Stimulated activated CD4-positive, alpha-beta T cell treated with anti-CD3 and anti-CD28 coated beads, Interleukin-12 subunit alpha, Interleukin-12 subunit beta, amount 100 ng/mL, for 4 hours (primary cell): Measurements from ENCODE around the gene RPL13A.
A peak's percentile ranks its signal among the peaks of the same experiment; 100 is the strongest.
"Not testable (repeated sequence)": the region's sequence is repeated elsewhere in the genome, so short reads cannot be mapped to it uniquely, and the experiment has no call there.

Experiments used
- DNase-seq: peaks from one replicate; pipeline ENCODE4 v3.0.0-alpha.2; 2020

RPL13A gene

GRCh38 chr19:49458567-49458903, 28.9 kb upstream of the RPL13A start:
- no peak for DNase-seq

- no peak for DNase-seq
These were observed 28.0 kb upstream of the RPL13A start for GRCh38 chr19:49459388-49459787.

GRCh38 chr19:49461130-49461529, 26.3 kb upstream of the RPL13A start:
- DNase-seq, result not testable (repeated sequence)

GRCh38 chr19:49461656-49462055, 25.8 kb upstream of the RPL13A start:
- DNase-seq, result no peak

- no peak for DNase-seq
These were observed 24.9 kb upstream of the RPL13A start for GRCh38 chr19:49462492-49462891.

- no peak for DNase-seq
These were observed 23.3 kb upstream of the RPL13A start for GRCh38 chr19:49463960-49464740.

GRCh38 chr19:49465371-49465770, 22.0 kb upstream of the RPL13A start:
- DNase-seq, result no peak

GRCh38 chr19:49468199-49468598, 19.2 kb upstream of the RPL13A start:
- no peak for DNase-seq

GRCh38 chr19:49468746-49469447, 18.5 kb upstream of the RPL13A start:
- no peak for DNase-seq

- DNase-seq, result no peak
These were observed 17.4 kb upstream of the RPL13A start for GRCh38 chr19:49469828-49470614.

- DNase-seq, result no peak
These were observed 16.8 kb upstream of the RPL13A start for GRCh38 chr19:49470615-49470978.

GRCh38 chr19:49472936-49473335, 14.5 kb upstream of the RPL13A start:
- DNase-seq, result no peak

- DNase-seq, result not testable (repeated sequence)
These were observed 13.9 kb upstream of the RPL13A start for GRCh38 chr19:49473501-49473867.

GRCh38 chr19:49473868-49474541, 13.4 kb upstream of the RPL13A start, which contains the start of gene FLT3LG:
FLT3LG (plus strand) TSS chr19:49474215; CDS start chr19:49474640, 425 bp downstream.
- DNase-seq, result peak; percentile 87

- DNase-seq, result no peak
These were observed 12.9 kb upstream of the RPL13A start for GRCh38 chr19:49474542-49474924.

GRCh38 chr19:49475191-49475917, 12.1 kb upstream of the RPL13A start:
- no peak for DNase-seq

GRCh38 chr19:49475995-49476880, 11.2 kb upstream of the RPL13A start:
- DNase-seq, result peak; percentile 70

GRCh38 chr19:49479975-49480628, 7.3 kb upstream of the RPL13A start:
- DNase-seq, result no peak

GRCh38 chr19:49481020-49481683, 6.3 kb upstream of the RPL13A start:
- DNase-seq, result no peak

GRCh38 chr19:49486232-49486631, 1.2 kb upstream of the RPL13A start:
- DNase-seq, result no peak
